Natural killer cell (primary cell): ENCODE results near the gene NMNAT3. TPM values are rescaled to one million over a fixed set of nuclear protein-coding genes. Genes with fewer than 3 reads are reported as not detected.

ENCODE experiments used
- ATAC-seq, 3 donors: fragments of 150-1000 bp in 2 of 3; fragments of 200-7000 bp in 1 of 3; cut with Tn5 transposase; 1 replicate in 1 of 3; 2 replicates in 2 of 3; pipeline ENCODE4 v1.10.0; 2021; ENCODE audit warnings: mild to moderate bottlenecking in 2 of 3, moderate library complexity in 2 of 3
- DNase-seq, 2 donors: peaks; one replicate each; pipeline versions ENCODE4 v3.0.0 to v3.0.0-alpha.2; 2013 to 2021; ENCODE audit warnings: mixed read lengths in 1 of 2
- H3K27ac ChIP-seq: one replicate; pipeline ENCODE4 v1.5.1; 2013; ENCODE audit warnings: mild to moderate bottlenecking, low read length
- H3K27me3 ChIP-seq: one replicate; pipeline ENCODE4 v1.6.1; 2013; ENCODE audit warnings: low read length; ENCODE audit not compliant: control insufficient read depth, insufficient read depth
- H3K36me3 ChIP-seq: one replicate; pipeline ENCODE4 v1.6.1; 2013; ENCODE audit warnings: low read length; ENCODE audit not compliant: control insufficient read depth, insufficient read depth
- H3K4me1 ChIP-seq: one replicate; pipeline ENCODE4 v1.6.1; 2013; ENCODE audit warnings: low read length; ENCODE audit not compliant: control insufficient read depth, insufficient read depth
- H3K4me3 ChIP-seq: one replicate; pipeline ENCODE4 v1.5.1; 2013; ENCODE audit warnings: low read length
- H3K9me3 ChIP-seq: one replicate; pipeline ENCODE4 v1.6.1; 2013; ENCODE audit warnings: low read length; ENCODE audit not compliant: control insufficient read depth, insufficient read depth
- H3K27ac Mint-ChIP-seq, 2 donors: one replicate each; pipeline ENCODE4 v1.8.0; 2022; ENCODE audit warnings: mild to moderate bottlenecking in 2 of 2, mixed read lengths in 2 of 2, moderate library complexity in 1 of 2
- H3K27me3 Mint-ChIP-seq, 2 donors: one replicate each; pipeline ENCODE4 v1.8.0; 2022; ENCODE audit warnings: low read depth in 2 of 2, mixed read lengths in 2 of 2
- H3K36me3 Mint-ChIP-seq: one replicate; pipeline ENCODE4 v1.8.0; 2022; ENCODE audit warnings: mixed read lengths
- H3K4me1 Mint-ChIP-seq, 2 donors: one replicate each; pipeline ENCODE4 v1.8.0; 2022; ENCODE audit warnings: mixed read lengths in 2 of 2
- H3K4me3 Mint-ChIP-seq: one replicate; pipeline ENCODE4 v1.8.0; 2022; ENCODE audit warnings: mild to moderate bottlenecking, moderate library complexity, mixed read lengths
- H3K9me3 Mint-ChIP-seq, 2 donors: one replicate each; pipeline ENCODE4 v1.8.0; 2022; ENCODE audit warnings: mixed read lengths in 2 of 2
- CTCF ChIP-seq: fragments of 200-600 bp; IDR thresholded peaks from one replicate; pipeline ENCODE4 v1.8.0; 2022; ENCODE audit warnings: antibody characterized with exemption
- WGBS: methylation state at CpG from one replicate; pipeline ENCODE4 v1.1.7; 2013; ENCODE audit warnings: missing lambda C conversion rate; ENCODE audit not compliant: insufficient coverage; 5-methylcytosine and 5-hydroxymethylcytosine counted together
- intact Hi-C: fragments of 100-400 bp; cut with micrococcal nuclease; formaldehyde crosslinking; loops from one replicate; pipeline ENCODE4 v1.14.2; 2022
- total RNA-seq, 4 donors: library from RNA; stranded (reverse); fragments of 120-200 nt in 1 of 4; gene quantifications; one replicate each; pipeline versions ENCODE4 v1.2.3 to v1.2.4, GENCODE V29; 2013 to 2022

Gene NMNAT3
- total RNA-seq, 3 donors from 2014 or later (not counting 1 experiment from before 2014, with no cell fraction given): 1.6 to 3.7 (median 2.2) TPM

DNA sequence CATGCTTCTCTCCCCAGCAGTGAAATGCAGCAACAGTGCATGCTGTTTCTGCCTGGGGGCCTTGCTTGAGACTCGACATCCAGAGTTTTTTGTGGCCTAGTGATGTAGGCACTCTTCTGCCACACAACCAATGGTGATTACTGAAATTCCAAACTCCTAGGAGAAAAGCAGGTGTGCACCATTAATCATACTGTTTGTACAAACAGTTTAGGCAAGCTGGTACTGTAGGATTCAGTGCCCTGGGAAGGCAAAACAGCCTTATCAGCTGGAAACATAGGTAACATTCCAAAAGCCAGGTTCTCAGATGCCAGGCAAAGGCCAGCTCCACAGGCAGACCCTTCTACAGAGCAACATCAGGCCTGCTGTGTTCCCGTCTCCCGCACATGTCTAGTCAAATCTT is 120.7 kb downstream of the NMNAT3 start:
- Mint-ChIP-seq H3K4me3 (no peak overlapping the region), H3K9me3 (no peaks in the 10 kb centered on the region), H3K4me1 (no peaks in the 10 kb centered on the region), H3K36me3 (no peaks in the 10 kb centered on the region), H3K27ac (no peak overlapping the region), H3K27me3 (peaks cover 0 to 11% of the 10 kb centered on the region in 2 donors)
- H3K36me3 ChIP-seq: no peaks in the 10 kb centered on the region
- no peak overlapping the region for H3K4me3 ChIP-seq
- H3K27ac ChIP-seq: no peak overlapping the region
- intact Hi-C loops: no loop called here
- no peak for ATAC-seq
- H3K4me1 ChIP-seq: no peaks in the 10 kb centered on the region
- no peak for TF ChIP-seq CTCF
- no peak for DNase-seq
- H3K9me3 ChIP-seq: no peaks in the 10 kb centered on the region
- H3K27me3 ChIP-seq: no peaks in the 10 kb centered on the region
- WGBS: 81% methylated on average over 3 of the region's 3 CpGs

GRCh38 chr3:139555249-139555648 is 122.5 kb downstream of the NMNAT3 start:
- intact Hi-C loops: no loop called here
- H3K4me1 Mint-ChIP-seq: no peaks in the 10 kb centered on the region
- H3K27me3 Mint-ChIP-seq: peaks cover 0 to 11% of the 10 kb centered on the region in 2 donors
- no peak overlapping the region for H3K27ac ChIP-seq
- H3K4me3 ChIP-seq: no peak overlapping the region
- no peaks in the 10 kb centered on the region for H3K9me3 Mint-ChIP-seq
- H3K27ac Mint-ChIP-seq: no peak overlapping the region
- no peak for DNase-seq
- H3K4me1 ChIP-seq: no peaks in the 10 kb centered on the region
- no peaks in the 10 kb centered on the region for H3K36me3 Mint-ChIP-seq
- H3K4me3 Mint-ChIP-seq: no peak overlapping the region
- no peaks in the 10 kb centered on the region for H3K36me3 ChIP-seq
- no peak for TF ChIP-seq CTCF
- no peaks in the 10 kb centered on the region for H3K9me3 ChIP-seq
- no peak for ATAC-seq
- no peaks in the 10 kb centered on the region for H3K27me3 ChIP-seq
- WGBS: 97% methylated on average over 2 of the region's 2 CpGs

DNA sequence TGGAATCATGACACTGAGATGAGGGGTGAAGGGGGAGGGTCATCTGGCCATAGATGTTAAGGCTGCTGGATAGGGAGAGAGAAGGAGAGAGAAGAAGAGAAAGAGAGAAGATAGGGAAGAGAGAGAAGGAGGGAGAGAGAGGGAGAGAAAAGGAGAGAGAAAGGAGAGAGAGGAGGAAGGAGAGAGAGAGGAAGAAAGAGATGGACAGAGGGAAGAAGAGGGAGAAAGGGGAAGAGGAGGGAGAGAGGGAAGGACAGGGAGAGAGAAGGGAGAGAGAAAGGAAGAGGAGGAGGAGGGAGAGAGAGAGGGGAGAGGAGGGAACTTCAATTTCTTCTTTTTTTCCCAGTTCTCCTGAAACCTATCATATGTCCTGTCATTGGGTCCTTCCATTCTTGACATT is 123.1 kb downstream of the NMNAT3 start:
- Mint-ChIP-seq H3K27me3 (peaks cover 0 to 11% of the 10 kb centered on the region in 2 donors), H3K27ac (no peak overlapping the region), H3K4me1 (no peaks in the 10 kb centered on the region), H3K4me3 (no peak overlapping the region), H3K9me3 (no peaks in the 10 kb centered on the region), H3K36me3 (no peaks in the 10 kb centered on the region)
- no peak for TF ChIP-seq CTCF
- H3K4me1 ChIP-seq: no peaks in the 10 kb centered on the region
- H3K4me3 ChIP-seq: no peak overlapping the region
- intact Hi-C loops: no loop called here
- DNase-seq (no peak), ATAC-seq (no peak)
- no peaks in the 10 kb centered on the region for H3K36me3 ChIP-seq
- no peaks in the 10 kb centered on the region for H3K27me3 ChIP-seq
- no peaks in the 10 kb centered on the region for H3K9me3 ChIP-seq
- no peak overlapping the region for H3K27ac ChIP-seq

- Histone ChIP-seq H3K4me1 (no peaks in the 10 kb centered on the region), H3K4me3 (no peak overlapping the region), H3K36me3 (no peaks in the 10 kb centered on the region), H3K27me3 (no peaks in the 10 kb centered on the region), H3K27ac (no peak overlapping the region), H3K9me3 (no peaks in the 10 kb centered on the region)
- ATAC-seq (no peak), DNase-seq (no peak)
- WGBS: 86% methylated on average over 4 of the region's 4 CpGs
- H3K4me3 Mint-ChIP-seq: no peak overlapping the region
- TF ChIP-seq CTCF: no peak
- H3K36me3 Mint-ChIP-seq: no peaks in the 10 kb centered on the region
- no peak overlapping the region for H3K27ac Mint-ChIP-seq
- no peaks in the 10 kb centered on the region for H3K9me3 Mint-ChIP-seq
- H3K4me1 Mint-ChIP-seq: no peaks in the 10 kb centered on the region
- H3K27me3 Mint-ChIP-seq: peaks cover 2 to 11% of the 10 kb centered on the region in 2 donors
- intact Hi-C loops: no loop called here
These were observed 125.0 kb downstream of the NMNAT3 start for GRCh38 chr3:139552632-139553365.
